Measurements from ENCODE around the gene DHRS9. TPM values are rescaled to one million over a fixed set of nuclear protein-coding genes. Genes with fewer than 3 reads are reported as not detected.
A peak's percentile ranks its signal among the peaks of the same experiment; 100 is the strongest.

Gene DHRS9
- total RNA-seq, 2 experiments from 2014 or later = not detected

GRCh38 chr2:169091761-169092519, 22.6 kb downstream of the DHRS9 start:
- Mint-ChIP-seq H3K4me1 (peaks cover 16% of the 10 kb centered on the region), H3K27me3 (peaks cover 3% of the 10 kb centered on the region), H3K9me3 (peaks cover 2% of the 10 kb centered on the region), H3K4me3 (no peak overlapping the region), H3K36me3 (ENCODE audit: low read depth) (no peaks in the 10 kb centered on the region), H3K27ac (no peak overlapping the region)
- ChIA-PET POLR2A (no interaction called here), CTCF (no interaction called here)
- no peak for DNase-seq

- POLR2A ChIA-PET = no interaction called here
Measured at GRCh38 chr2:169093535-169093934, 24.2 kb downstream of the DHRS9 start.

GRCh38 chr2:169094676-169095075, 25.3 kb downstream of the DHRS9 start:
- H3K9me3 Mint-ChIP-seq = peaks cover 2% of the 10 kb centered on the region
- no peak overlapping the region for H3K4me3 Mint-ChIP-seq

More at GRCh38 chr2:169093535-169093934, 24.2 kb downstream of the DHRS9 start:
- Mint-ChIP-seq H3K4me1 (peaks cover 19% of the 10 kb centered on the region), H3K27ac (no peak overlapping the region), H3K4me3 (no peak overlapping the region), H3K9me3 (peaks cover 2% of the 10 kb centered on the region), H3K36me3 (ENCODE audit: low read depth) (no peaks in the 10 kb centered on the region), H3K27me3 (peaks cover 3% of the 10 kb centered on the region)
- CTCF ChIA-PET = interaction anchor here (5.2 kb wide), 1 partner anchor 15 kb away, joined by 35 read pairs; no protein-coding TSS in a partner anchor
- no peak for DNase-seq

GRCh38 chr2:169095621-169096105, 26.3 kb downstream of the DHRS9 start:
- Mint-ChIP-seq H3K4me3 (no peak overlapping the region), H3K4me1 (peaks cover 19% of the 10 kb centered on the region), H3K27me3 (peaks cover 2% of the 10 kb centered on the region), H3K27ac (no peak overlapping the region), H3K36me3 (ENCODE audit: low read depth) (no peaks in the 10 kb centered on the region), H3K9me3 (peaks cover 2% of the 10 kb centered on the region)
- DNase-seq = no peak
- ChIA-PET CTCF (interaction anchor here (5.2 kb wide), 1 partner anchor 13 kb away, joined by 35 read pairs; no protein-coding TSS in a partner anchor), POLR2A (interaction anchor here (0.7 to 0.8 kb wide), 2 partner anchors 12 to 13 kb away, joined by 3 read pairs; no protein-coding TSS in a partner anchor)

More at GRCh38 chr2:169094676-169095075, 25.3 kb downstream of the DHRS9 start:
- H3K4me1 Mint-ChIP-seq = peaks cover 19% of the 10 kb centered on the region
- no peak overlapping the region for H3K27ac Mint-ChIP-seq
- peaks cover 3% of the 10 kb centered on the region for H3K27me3 Mint-ChIP-seq
- CTCF ChIA-PET = interaction anchor here (5.2 kb wide), 1 partner anchor 14 kb away, joined by 35 read pairs; no protein-coding TSS in a partner anchor
- H3K36me3 Mint-ChIP-seq (ENCODE audit: low read depth) = no peaks in the 10 kb centered on the region
- POLR2A ChIA-PET = no interaction called here
- DNase-seq = no peak

- no peak for DNase-seq
- Mint-ChIP-seq H3K4me1 (peaks cover 51% of the 10 kb centered on the region), H3K4me3 (no peak overlapping the region), H3K27me3 (no peaks in the 10 kb centered on the region), H3K9me3 (no peaks in the 10 kb centered on the region), H3K27ac (peak overlapping the region; percentile 72), H3K36me3 (ENCODE audit: low read depth) (no peaks in the 10 kb centered on the region)
- ChIA-PET CTCF (interaction anchor here (10.1 kb wide), 1 partner anchor 36 kb away, joined by 186 read pairs; no protein-coding TSS in a partner anchor), POLR2A (no interaction called here)
Measured at GRCh38 chr2:169104848-169105247, 35.5 kb downstream of the DHRS9 start.

- Mint-ChIP-seq H3K9me3 (no peaks in the 10 kb centered on the region), H3K27me3 (no peaks in the 10 kb centered on the region), H3K36me3 (ENCODE audit: low read depth) (no peaks in the 10 kb centered on the region), H3K27ac (peak overlapping the region; percentile 72), H3K4me1 (peaks cover 52% of the 10 kb centered on the region), H3K4me3 (no peak overlapping the region)
- ChIA-PET POLR2A (no interaction called here), CTCF (interaction anchor here (1.1 to 10.1 kb wide), 2 partner anchors 26 to 36 kb away, joined by 4 to 186 read pairs; no protein-coding TSS in a partner anchor)
- DNase-seq = no peak
Measured at GRCh38 chr2:169105476-169105875, 36.1 kb downstream of the DHRS9 start.

GRCh38 chr2:169106134-169106533, 36.8 kb downstream of the DHRS9 start:
- peak overlapping the region; percentile 72 for H3K27ac Mint-ChIP-seq
- CTCF ChIA-PET = interaction anchor here (1.1 to 10.1 kb wide), 3 partner anchors 10 to 35 kb away, joined by 4 to 186 read pairs (median 35); no protein-coding TSS in a partner anchor
- no peaks in the 10 kb centered on the region for H3K27me3 Mint-ChIP-seq
- POLR2A ChIA-PET = no interaction called here
- DNase-seq = no peak
- H3K4me1 Mint-ChIP-seq = peaks cover 52% of the 10 kb centered on the region
- no peak overlapping the region for H3K4me3 Mint-ChIP-seq
- no peaks in the 10 kb centered on the region for H3K9me3 Mint-ChIP-seq
- H3K36me3 Mint-ChIP-seq (ENCODE audit: low read depth) = no peaks in the 10 kb centered on the region

GRCh38 chr2:169106563-169107545, 37.5 kb downstream of the DHRS9 start:
- peaks cover 52% of the 10 kb centered on the region for H3K4me1 Mint-ChIP-seq
- no peaks in the 10 kb centered on the region for H3K36me3 Mint-ChIP-seq (ENCODE audit: low read depth)
- no peaks in the 10 kb centered on the region for H3K27me3 Mint-ChIP-seq
- DNase-seq = no peak
- H3K27ac Mint-ChIP-seq = peak overlapping the region; percentile 72
- H3K9me3 Mint-ChIP-seq = no peaks in the 10 kb centered on the region
- CTCF ChIA-PET = interaction anchor here (1.1 to 10.1 kb wide), 6 partner anchors 11 to 157 kb away, joined by 4 to 186 read pairs (median 42); no protein-coding TSS in a partner anchor
- POLR2A ChIA-PET = interaction anchor here (1.2 to 1.5 kb wide), 3 partner anchors 11 to 692 kb away, joined by 3 read pairs; partner anchors contain the start of gene SSB
- H3K4me3 Mint-ChIP-seq = no peak overlapping the region

GRCh38 chr2:169107645-169108044, 38.3 kb downstream of the DHRS9 start:
- Mint-ChIP-seq H3K27ac (peak overlapping the region; percentile 64), H3K4me3 (no peak overlapping the region), H3K36me3 (ENCODE audit: low read depth) (no peaks in the 10 kb centered on the region), H3K4me1 (peaks cover 52% of the 10 kb centered on the region), H3K9me3 (no peaks in the 10 kb centered on the region), H3K27me3 (no peaks in the 10 kb centered on the region)
- ChIA-PET CTCF (interaction anchor here (1.0 to 10.1 kb wide), 7 partner anchors 12 to 158 kb away, joined by 3 to 186 read pairs (median 35); no protein-coding TSS in a partner anchor), POLR2A (interaction anchor here (0.8 to 1.5 kb wide), 5 partner anchors 12 to 691 kb away, joined by 3 read pairs; partner anchors contain the start of gene SSB)
- peak; percentile 43 for DNase-seq

GRCh38 chr2:169108099-169108884, 38.9 kb downstream of the DHRS9 start:
- H3K36me3 Mint-ChIP-seq (ENCODE audit: low read depth) = no peaks in the 10 kb centered on the region
- ChIA-PET CTCF (interaction anchor here (0.9 to 10.1 kb wide), 14 partner anchors 9 to 344 kb away, joined by 3 to 186 read pairs (median 5); no protein-coding TSS in a partner anchor), POLR2A (interaction anchor here (0.8 to 1.5 kb wide), 6 partner anchors 12 to 690 kb away, joined by 3 read pairs; partner anchors contain the start of gene SSB)
- H3K4me3 Mint-ChIP-seq = no peak overlapping the region
- no peaks in the 10 kb centered on the region for H3K9me3 Mint-ChIP-seq
- H3K27ac Mint-ChIP-seq = peak overlapping the region; percentile 64
- DNase-seq = no peak
- H3K4me1 Mint-ChIP-seq = peaks cover 50% of the 10 kb centered on the region
- no peaks in the 10 kb centered on the region for H3K27me3 Mint-ChIP-seq

- Mint-ChIP-seq H3K27ac (no peak overlapping the region), H3K27me3 (no peaks in the 10 kb centered on the region), H3K36me3 (ENCODE audit: low read depth) (no peaks in the 10 kb centered on the region), H3K9me3 (no peaks in the 10 kb centered on the region), H3K4me1 (peaks cover 43% of the 10 kb centered on the region), H3K4me3 (no peak overlapping the region)
- POLR2A ChIA-PET = interaction anchor here (0.9 to 1.2 kb wide), 2 partner anchors 14 to 22 kb away, joined by 3 read pairs; no protein-coding TSS in a partner anchor
- CTCF ChIA-PET = interaction anchor here (0.5 to 10.1 kb wide), 35 partner anchors 10 to 819 kb away, joined by 3 to 186 read pairs (median 5); no protein-coding TSS in a partner anchor
- peak; percentile 80 for DNase-seq
Measured at GRCh38 chr2:169109502-169110409, 40.4 kb downstream of the DHRS9 start.

All from activated CD4-positive, alpha-beta memory T cell treated with anti-CD3 and anti-CD28 coated beads, Interleukin-2, amount 10 ng/mL, durations not matched to agents 7 days and 5 days (primary cell).